Muscle of back (tissue), 11 donors: ENCODE data around the gene ARHGAP6. TPM values are rescaled to one million over a fixed set of nuclear protein-coding genes. Genes with fewer than 3 reads are reported as not detected.
A peak's percentile ranks its signal among the peaks of the same experiment; 100 is the strongest.
"Not testable (repeated sequence)": the region's sequence is repeated elsewhere in the genome, so short reads cannot be mapped to it uniquely, and the experiment has no call there.

Experiments
- DNase-seq, 3 donors: peaks; one replicate each; pipeline versions ENCODE4 v3.0.0 to v3.0.0-alpha.2; 2013
- polyA plus RNA-seq, 10 donors: library from polyadenylated mRNA; unstranded; fragments of 120-200 nt; gene quantifications; one replicate each; pipeline ENCODE4 v1.2.1, GENCODE V29; 2013; ENCODE audit not compliant: insufficient read length in 10 of 10

ARHGAP6 gene
- polyA plus RNA-seq, 10 donors, result 7.8 to 12.5 (median 10.1) TPM

GRCh38 chrX:11187001-11187400 lies 478.7 kb downstream of the ARHGAP6 start:
- no peak for DNase-seq

- no peak for DNase-seq
Measured at GRCh38 chrX:11185861-11186260, 479.9 kb downstream of the ARHGAP6 start.

GRCh38 chrX:11180571-11180970 lies 485.1 kb downstream of the ARHGAP6 start:
- no peak for DNase-seq

- DNase-seq, result peak in 2 of 3 donors; percentile 14 to 52
Measured at GRCh38 chrX:11172415-11172814, 493.3 kb downstream of the ARHGAP6 start.

- no peak for DNase-seq
Measured at GRCh38 chrX:11171956-11172355, 493.8 kb downstream of the ARHGAP6 start.

- no peak for DNase-seq
Measured at GRCh38 chrX:11164433-11164832, 501.3 kb downstream of the ARHGAP6 start.

- no peak for DNase-seq
Measured at GRCh38 chrX:11159149-11159548, 506.6 kb downstream of the ARHGAP6 start.

GRCh38 chrX:11151799-11152559 lies 513.7 kb downstream of the ARHGAP6 start:
- DNase-seq, result no peak

GRCh38 chrX:11148401-11148800 lies 517.3 kb downstream of the ARHGAP6 start:
- no peak for DNase-seq

- DNase-seq, result no peak
Measured at GRCh38 chrX:11146411-11146810, 519.3 kb downstream of the ARHGAP6 start.

GRCh38 chrX:11143931-11144678 lies 521.6 kb downstream of the ARHGAP6 start:
- DNase-seq, result peak; percentile 62 to 84 (median 83)

- DNase-seq, result no peak
Measured at GRCh38 chrX:11138498-11139390, 527.0 kb downstream of the ARHGAP6 start.

GRCh38 chrX:11137543-11138139 lies 528.1 kb downstream of the ARHGAP6 start:
- peak; percentile 33 to 64 (median 54) for DNase-seq

GRCh38 chrX:11135564-11136185 lies 530.0 kb downstream of the ARHGAP6 start:
- no peak for DNase-seq

- no peak for DNase-seq
Measured at GRCh38 chrX:11131146-11131545, 534.6 kb downstream of the ARHGAP6 start.

GRCh38 chrX:11130136-11130535 lies 535.6 kb downstream of the ARHGAP6 start:
- DNase-seq, result no peak

- DNase-seq, result peak in 1 of 3 donors; percentile 48
Measured at GRCh38 chrX:11129534-11130105, 536.1 kb downstream of the ARHGAP6 start.

GRCh38 chrX:11125060-11125459 lies 540.7 kb downstream of the ARHGAP6 start:
- DNase-seq, result no peak

- DNase-seq, result no peak
Measured at GRCh38 chrX:11124112-11124511, 541.6 kb downstream of the ARHGAP6 start.

GRCh38 chrX:11123087-11123486 lies 542.6 kb downstream of the ARHGAP6 start:
- not testable (repeated sequence) for DNase-seq
